ENCODE measurements around the gene BTBD6.

The BTBD6 gene

GRCh38 chr14:105211758-105212089 is 36.6 kb upstream of the BTBD6 start:
- no peak for DNase-seq

DNA sequence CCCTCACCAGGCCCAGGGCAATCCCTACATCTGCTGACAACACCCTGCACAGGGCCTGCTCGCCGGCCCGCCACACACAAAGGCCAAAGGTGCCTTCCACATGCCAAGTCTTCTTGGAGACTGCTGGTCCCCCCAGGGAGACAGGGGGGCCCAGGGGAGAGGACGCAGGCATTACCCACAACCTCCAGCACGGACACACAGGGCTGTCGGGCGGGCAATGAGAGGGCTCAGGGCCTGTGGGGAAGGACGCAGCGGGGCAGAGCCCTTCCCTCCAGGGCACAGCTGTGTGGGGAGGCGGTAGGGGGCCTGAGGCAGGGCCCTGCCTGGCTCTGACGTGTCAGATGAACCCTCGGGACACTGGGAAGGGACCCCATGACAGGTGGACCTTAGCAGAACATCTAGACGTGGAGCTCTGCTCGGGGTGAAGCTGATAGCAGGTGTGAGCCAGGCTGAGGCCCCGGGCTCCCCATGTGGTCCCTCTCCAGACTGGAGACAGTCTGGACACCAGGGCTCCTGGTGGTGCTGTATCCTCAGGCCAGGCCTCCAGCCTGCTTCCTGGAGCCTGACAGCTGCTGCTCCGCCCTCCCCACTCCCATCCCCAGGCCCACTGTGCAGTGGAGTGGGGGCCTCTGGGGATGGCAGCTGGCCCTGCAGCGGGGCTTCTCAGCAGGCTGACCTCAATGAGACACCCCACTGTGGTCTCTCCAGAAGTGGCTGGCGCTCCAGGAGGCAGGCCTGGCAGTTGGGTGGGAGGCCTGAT is 35.6 kb upstream of the BTBD6 start:
- no peak for DNase-seq

DNA sequence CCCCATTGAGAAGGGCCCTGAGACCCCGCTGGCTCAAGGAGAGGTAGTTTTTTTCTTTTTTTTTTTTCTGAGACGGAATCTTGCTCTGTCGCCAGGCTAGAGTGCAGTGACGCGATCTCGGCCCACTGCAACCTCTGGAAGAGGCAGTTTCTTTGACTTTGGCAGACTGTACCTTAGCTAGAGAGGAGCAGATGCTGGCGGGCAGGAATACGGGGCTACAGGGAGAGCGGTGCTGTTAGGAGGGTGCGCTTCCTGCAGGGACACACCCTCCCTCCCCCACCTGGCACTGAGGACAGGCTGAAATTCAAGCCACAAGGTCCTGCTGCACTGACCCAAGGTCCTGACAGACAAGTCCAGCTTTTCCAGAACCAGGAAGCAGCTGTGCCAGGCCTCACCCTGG is 35.0 kb upstream of the BTBD6 start:
- DNase-seq, result no peak

- no peak for DNase-seq
Measured at GRCh38 chr14:105214324-105214915, 33.9 kb upstream of the BTBD6 start.

DNA sequence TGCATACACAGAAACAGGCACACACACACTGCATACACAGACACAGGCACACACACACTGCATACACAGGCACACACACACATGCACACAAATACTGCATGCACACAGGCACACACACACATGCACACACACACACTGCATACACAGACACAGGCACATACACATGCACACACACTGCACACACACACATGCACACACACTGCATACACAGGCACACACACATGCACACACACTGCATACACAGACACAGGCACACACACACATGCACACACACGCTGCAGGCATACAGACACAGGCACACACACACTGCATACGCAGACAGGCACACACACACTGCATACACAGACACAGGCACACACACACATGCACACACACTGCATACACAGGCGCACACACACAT is 32.7 kb upstream of the BTBD6 start:
- no peak for DNase-seq

DNA sequence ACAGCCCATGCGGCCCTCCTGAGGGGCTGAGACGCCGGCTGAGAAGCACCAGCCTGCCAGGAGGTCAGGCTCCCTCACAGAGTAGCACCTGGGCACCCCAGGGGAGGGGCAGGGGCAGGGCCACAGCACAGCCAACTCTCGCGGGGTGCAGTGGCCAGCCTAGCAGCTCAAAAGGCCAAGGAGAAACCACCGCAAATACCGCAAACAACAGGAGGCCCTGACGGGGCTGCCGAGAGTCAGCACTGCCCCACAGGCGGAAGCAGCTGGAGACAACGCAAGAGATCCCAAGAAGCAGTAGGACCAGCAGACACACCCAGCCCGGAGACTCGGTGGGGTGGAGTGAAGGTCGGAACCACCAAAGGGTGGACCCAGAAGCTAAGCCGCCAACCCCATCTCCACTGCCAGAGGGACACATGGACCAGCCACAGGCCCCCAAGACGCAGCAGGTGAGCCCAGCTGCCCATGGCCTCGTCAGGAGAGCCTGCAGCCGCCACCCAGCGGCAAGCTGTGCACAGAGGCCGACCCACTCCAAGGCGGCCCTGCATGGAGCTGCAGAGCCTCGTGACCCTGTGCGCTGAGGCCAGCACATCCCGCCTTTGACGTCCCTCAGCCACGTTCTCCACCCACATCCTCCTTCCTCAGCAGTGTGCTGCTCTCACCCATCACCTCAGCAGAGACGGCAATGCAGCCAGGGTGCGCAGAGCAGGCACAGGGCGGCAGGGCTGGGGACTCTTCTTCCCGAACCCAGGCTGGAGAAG is 31.7 kb upstream of the BTBD6 start:
- no peak for DNase-seq

DNA sequence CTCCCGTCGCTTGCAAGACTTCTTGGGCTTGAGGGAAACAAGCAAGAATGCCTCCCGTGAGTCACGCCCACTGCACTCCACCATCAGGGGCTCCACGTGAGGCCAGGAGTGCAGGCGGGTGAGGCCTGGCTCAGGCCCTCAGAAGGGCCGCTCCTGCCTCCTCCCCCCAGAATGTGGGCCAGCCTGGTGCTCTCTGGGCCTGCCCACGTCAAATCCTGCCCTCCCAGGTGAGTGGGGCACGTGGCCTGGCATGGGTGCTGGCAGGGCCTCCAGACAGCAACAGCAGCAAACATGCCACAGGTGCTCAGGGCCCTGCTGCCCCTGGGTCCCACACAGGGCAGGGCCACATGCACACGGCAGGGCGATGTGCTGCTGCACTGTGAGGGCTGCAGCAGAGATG is 30.6 kb upstream of the BTBD6 start:
- no peak for DNase-seq

DNA sequence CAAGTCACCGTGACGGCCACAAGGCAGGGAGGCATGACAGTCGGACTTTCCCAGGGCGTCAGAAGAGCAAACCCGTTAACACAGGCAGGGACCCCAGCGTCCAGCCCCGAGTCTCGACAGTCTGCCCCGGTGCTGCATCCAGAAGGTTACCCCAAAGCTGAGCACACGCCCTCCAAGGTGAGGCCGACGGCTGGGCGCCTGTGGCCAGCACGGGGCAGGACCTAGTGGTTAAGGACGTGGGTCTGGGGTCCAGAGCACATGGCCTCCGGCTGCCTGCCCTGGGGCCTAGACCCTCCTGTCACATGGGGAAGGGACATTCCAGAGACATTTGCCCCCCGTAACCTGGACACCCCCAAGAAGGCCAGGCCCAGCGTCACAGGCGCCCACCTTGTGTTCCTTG is 29.7 kb upstream of the BTBD6 start:
- no peak for DNase-seq

DNA sequence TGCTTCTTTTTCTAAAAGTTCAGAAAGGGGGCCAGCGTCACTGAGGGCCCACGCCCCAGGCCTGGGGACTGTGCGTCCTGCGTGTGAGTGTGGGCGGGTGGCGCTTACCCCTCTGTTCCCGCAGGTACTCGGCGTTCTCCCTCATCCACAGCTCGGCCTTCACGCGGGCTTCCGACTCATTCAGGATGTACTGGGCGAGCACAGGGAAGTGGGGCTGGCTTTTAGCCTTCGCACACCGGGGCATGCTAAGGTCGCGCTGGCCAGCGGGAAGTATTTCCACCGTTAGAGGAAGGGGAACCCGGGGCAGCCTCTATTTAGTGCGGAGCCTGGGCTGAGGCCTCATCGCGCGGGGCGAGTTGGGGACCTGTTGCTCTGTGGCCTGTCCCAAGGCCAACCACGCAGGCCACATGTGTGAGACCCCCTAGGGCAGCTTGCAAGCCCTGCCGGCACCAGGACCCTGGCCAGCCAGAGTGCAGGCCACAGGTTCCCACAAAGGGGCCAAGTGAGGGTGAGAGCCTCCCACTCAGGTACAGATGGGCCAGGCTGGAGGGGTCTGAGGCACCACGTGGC is 29.2 kb upstream of the BTBD6 start:
- no peak for DNase-seq

GRCh38 chr14:105219753-105220152 is 28.6 kb upstream of the BTBD6 start:
- no peak for DNase-seq

DNA sequence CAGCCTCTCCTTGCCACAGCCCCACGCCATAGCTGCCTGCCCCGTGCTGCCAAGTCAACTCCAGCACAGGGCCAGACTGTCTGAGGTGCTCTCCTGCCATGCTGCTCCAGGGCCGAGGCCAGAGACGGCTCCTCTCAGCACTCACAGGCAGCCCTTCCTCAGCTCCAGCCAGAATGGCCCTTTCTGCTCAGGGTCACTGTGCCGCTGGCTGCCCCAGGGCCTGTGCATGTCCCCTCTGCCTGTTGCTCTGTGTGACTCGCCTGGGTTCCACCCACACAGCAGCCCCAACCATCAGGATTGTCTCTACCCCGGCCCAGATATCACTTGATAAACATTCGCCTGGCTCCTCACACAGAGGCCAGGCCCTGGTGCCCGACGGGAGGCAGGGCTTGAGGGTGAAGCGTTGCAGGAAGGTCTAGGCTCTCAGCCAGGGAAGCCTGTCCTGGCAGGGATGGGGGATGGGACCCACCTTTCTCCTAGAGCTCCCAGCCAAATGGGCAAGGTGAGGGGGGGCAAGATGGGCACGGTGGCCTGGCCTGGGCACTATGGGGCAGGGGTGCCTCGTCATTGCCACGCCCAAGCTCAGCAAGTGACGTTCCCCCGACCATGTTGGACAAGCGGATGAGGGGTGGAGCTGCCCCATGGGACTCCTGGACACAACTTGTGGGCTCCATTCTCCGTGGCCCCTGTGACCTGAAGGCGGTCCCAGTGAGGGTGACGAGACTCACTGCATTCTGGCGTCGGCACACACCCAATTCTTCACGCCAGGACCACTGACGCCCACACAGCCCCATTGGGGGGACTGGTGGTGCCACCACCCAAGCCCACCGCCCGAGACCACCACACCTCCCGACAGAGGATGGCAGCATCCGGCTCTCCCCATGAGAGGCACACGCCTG is 27.4 kb upstream of the BTBD6 start:
- DNase-seq, result no peak

DNA sequence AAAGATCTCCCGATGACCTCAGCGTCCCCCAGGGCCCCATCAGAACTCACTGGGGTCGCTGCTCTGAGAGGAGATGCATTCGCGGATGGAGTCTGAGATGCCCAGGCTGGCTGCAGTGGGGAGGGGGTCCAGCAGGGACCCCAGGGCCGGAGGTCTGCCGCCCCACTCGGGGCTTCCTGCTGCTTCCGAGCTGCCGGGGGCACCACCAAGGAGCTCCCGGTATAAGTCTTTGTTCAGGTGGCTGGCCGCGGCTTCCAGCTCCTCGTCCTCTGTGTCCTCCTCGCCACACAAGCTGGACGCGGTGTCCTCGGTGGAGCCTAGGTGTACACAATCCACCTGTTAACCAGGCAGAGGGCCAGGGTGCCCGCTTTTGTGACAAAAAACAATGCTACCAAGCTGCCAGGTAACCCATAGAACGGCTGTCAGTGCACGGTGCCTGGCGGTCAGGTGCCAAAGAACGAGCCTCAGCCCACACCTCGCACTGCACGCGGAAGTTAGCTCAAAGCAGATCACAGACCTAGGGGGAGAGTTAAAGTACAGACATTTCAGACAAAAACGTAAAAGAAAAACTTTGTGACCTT is 26.6 kb upstream of the BTBD6 start:
- no peak for DNase-seq

GRCh38 chr14:105223260-105223659 is 25.1 kb upstream of the BTBD6 start:
- no peak for DNase-seq

- DNase-seq, result no peak
Measured at GRCh38 chr14:105223770-105224544, 24.4 kb upstream of the BTBD6 start.

DNA sequence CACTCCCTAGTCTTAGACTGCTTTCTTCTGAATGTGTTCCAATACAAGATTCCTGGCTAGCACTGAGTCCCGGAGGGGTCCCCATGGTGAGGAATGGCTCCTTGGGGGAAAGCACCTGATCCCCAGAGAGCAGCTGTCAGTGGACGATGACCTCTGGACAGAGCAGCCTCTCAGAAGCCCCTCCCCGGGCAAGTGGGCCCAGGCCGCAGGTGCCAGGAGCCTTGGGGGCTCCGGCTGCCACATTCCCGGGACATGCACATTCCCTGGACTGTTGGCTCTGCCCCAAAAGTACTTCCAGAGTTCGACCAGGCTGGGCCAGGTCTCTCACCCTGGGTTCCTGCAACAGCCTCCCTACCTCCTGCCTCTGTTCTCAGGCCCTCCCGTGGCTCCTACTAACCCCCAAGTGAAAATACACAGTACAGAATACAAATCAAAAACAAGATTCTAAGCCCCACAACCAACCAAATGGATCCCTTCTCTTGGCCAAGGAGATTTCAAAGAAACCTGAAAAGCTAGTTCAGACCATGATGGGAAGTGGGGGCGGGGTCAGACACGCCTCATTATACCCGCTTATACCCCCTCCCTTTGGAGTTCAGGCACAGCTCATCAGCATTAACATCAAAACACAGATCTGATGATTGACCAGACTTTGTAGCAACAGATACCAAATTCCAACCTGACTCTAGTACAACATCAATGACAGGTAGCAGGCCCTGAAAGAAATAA is 23.3 kb upstream of the BTBD6 start:
- no peak for DNase-seq

GRCh38 chr14:105226198-105226597 is 22.1 kb upstream of the BTBD6 start:
- DNase-seq, result no peak

GRCh38 chr14:105227346-105227745 is 21.0 kb upstream of the BTBD6 start:
- no peak for DNase-seq

GRCh38 chr14:105228562-105228961 is 19.8 kb upstream of the BTBD6 start:
- no peak for DNase-seq

GRCh38 chr14:105229099-105229655 is 19.2 kb upstream of the BTBD6 start:
- DNase-seq, result no peak

DNA sequence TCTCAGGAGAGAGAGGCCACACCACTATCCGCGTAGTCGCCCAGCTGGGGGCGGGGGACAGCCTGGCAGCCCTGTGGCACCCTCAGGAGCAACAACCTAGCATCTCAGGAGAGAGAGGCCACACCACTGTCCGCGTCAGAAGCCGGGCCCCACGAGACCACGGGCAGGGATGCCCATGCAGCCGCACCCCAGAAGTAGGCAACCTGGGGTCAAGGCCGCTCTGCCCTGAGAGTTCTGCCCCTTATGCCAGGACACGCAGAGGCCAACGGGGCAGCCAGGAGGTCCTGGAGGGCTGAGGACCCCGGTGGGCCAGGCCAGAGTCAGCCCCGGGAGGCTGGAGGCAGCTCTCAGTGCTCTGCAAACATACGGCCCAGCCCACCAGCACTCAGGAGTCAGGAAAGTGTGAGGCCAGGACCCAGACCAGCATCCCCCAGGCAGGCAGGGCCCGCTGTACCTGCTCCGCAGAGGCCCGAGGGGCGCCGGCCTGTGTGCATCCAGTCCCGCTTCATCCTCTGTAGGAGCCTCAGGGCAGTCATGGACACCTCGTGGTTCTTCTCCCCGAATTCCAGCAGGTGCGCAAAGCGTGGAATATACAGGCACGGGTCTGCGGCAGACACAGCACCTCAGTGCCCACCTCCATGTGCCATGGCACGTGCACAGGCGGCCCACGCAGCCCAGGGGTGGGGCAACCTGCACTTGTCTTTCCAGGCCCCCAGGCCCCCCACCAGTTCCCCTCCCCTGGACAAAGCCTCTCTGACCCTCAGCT is 7.3 kb upstream of the BTBD6 start:
- no peak for DNase-seq
